Activated CD4-positive, alpha-beta T cell treated with anti-CD3 and anti-CD28 coated beads for 4 hours (primary cell): ENCODE results near the gene KANK2.
"Not testable (repeated sequence)": the region's sequence is repeated elsewhere in the genome, so short reads cannot be mapped to it uniquely, and the experiment has no call there.

Experiments
- DNase-seq, 2 donors: peaks; one replicate each; pipeline ENCODE4 v3.0.0-alpha.2; 2020

KANK2 gene

GRCh38 chr19:11137542-11138384 lies 59.6 kb downstream of the KANK2 start:
- DNase-seq: peak; percentile 39 to 51

- DNase-seq: no peak
Measured at GRCh38 chr19:11136400-11137101, 60.8 kb downstream of the KANK2 start.

- DNase-seq: no peak
Measured at GRCh38 chr19:11131471-11131870, 65.9 kb downstream of the KANK2 start.

GRCh38 chr19:11130824-11131455 lies 66.4 kb downstream of the KANK2 start:
- DNase-seq: peak; percentile 59 to 73

- DNase-seq: no peak
Measured at GRCh38 chr19:11127905-11128304, 69.4 kb downstream of the KANK2 start.

- DNase-seq: peak; percentile 71 to 80
Measured at GRCh38 chr19:11125994-11126685, 71.2 kb downstream of the KANK2 start.

GRCh38 chr19:11124157-11124556 lies 73.2 kb downstream of the KANK2 start:
- DNase-seq: not testable (repeated sequence)

GRCh38 chr19:11123114-11123513 lies 74.2 kb downstream of the KANK2 start:
- DNase-seq: no peak

GRCh38 chr19:11121963-11122362 lies 75.4 kb downstream of the KANK2 start:
- DNase-seq: not testable (repeated sequence)

GRCh38 chr19:11116507-11116906 lies 80.8 kb downstream of the KANK2 start:
- DNase-seq: no peak

- no peak for DNase-seq
Measured at GRCh38 chr19:11115895-11116446, 81.4 kb downstream of the KANK2 start.

GRCh38 chr19:11115042-11115441 lies 82.3 kb downstream of the KANK2 start:
- DNase-seq: no peak
